Measurements from ENCODE around the gene ADARB1.

ADARB1 gene

GRCh38 chr21:45236481-45236880 lies 162.1 kb downstream of the ADARB1 start:
- peaks cover 25% of the 10 kb centered on the region for H3K9me3 Mint-ChIP-seq
- no peak for DNase-seq
- H3K36me3 Mint-ChIP-seq (ENCODE audit: low read depth) = no peaks in the 10 kb centered on the region
- no peak overlapping the region for H3K27ac Mint-ChIP-seq
- H3K4me3 Mint-ChIP-seq = no peak overlapping the region
- peaks cover 5% of the 10 kb centered on the region for H3K27me3 Mint-ChIP-seq (ENCODE audit: low read depth, poor library complexity)
- no peaks in the 10 kb centered on the region for H3K4me1 Mint-ChIP-seq
- TF ChIP-seq CTCF (IDR thresholded peaks at IDR 0.05) = no peak

GRCh38 chr21:45237401-45237800 lies 163.0 kb downstream of the ADARB1 start:
- no peak overlapping the region for H3K4me3 Mint-ChIP-seq
- H3K9me3 Mint-ChIP-seq = peaks cover 35% of the 10 kb centered on the region
- TF ChIP-seq CTCF (IDR thresholded peaks at IDR 0.05) = no peak
- H3K36me3 Mint-ChIP-seq (ENCODE audit: low read depth) = no peaks in the 10 kb centered on the region
- H3K4me1 Mint-ChIP-seq = no peaks in the 10 kb centered on the region
- no peak overlapping the region for H3K27ac Mint-ChIP-seq
- peaks cover 11% of the 10 kb centered on the region for H3K27me3 Mint-ChIP-seq (ENCODE audit: low read depth, poor library complexity)
- DNase-seq = no peak

- Mint-ChIP-seq H3K4me1 (peaks cover 6% of the 10 kb centered on the region), H3K4me3 (no peak overlapping the region), H3K27ac (no peak overlapping the region), H3K9me3 (peaks cover 57% of the 10 kb centered on the region), H3K36me3 (ENCODE audit: low read depth) (peaks cover 6% of the 10 kb centered on the region), H3K27me3 (ENCODE audit: low read depth, poor library complexity) (peaks cover 20% of the 10 kb centered on the region)
- no peak for TF ChIP-seq CTCF (IDR thresholded peaks at IDR 0.05)
- DNase-seq = no peak
These were observed 167.0 kb downstream of the ADARB1 start for GRCh38 chr21:45241357-45241756.

- no peak for TF ChIP-seq CTCF (IDR thresholded peaks at IDR 0.05)
- H3K4me1 Mint-ChIP-seq = peaks cover 25% of the 10 kb centered on the region
- H3K4me3 Mint-ChIP-seq = no peak overlapping the region
- peaks cover 6% of the 10 kb centered on the region for H3K36me3 Mint-ChIP-seq (ENCODE audit: low read depth)
- no peak overlapping the region for H3K27ac Mint-ChIP-seq
- peaks cover 22% of the 10 kb centered on the region for H3K27me3 Mint-ChIP-seq (ENCODE audit: low read depth, poor library complexity)
- H3K9me3 Mint-ChIP-seq = peaks cover 43% of the 10 kb centered on the region
- no peak for DNase-seq
These were observed 169.2 kb downstream of the ADARB1 start for GRCh38 chr21:45243603-45244002.

- H3K27ac Mint-ChIP-seq = no peak overlapping the region
- TF ChIP-seq CTCF (IDR thresholded peaks at IDR 0.05) = no peak
- H3K27me3 Mint-ChIP-seq (ENCODE audit: low read depth, poor library complexity) = peaks cover 23% of the 10 kb centered on the region
- peaks cover 43% of the 10 kb centered on the region for H3K9me3 Mint-ChIP-seq
- no peak for DNase-seq
- H3K4me3 Mint-ChIP-seq = no peak overlapping the region
- H3K36me3 Mint-ChIP-seq (ENCODE audit: low read depth) = peaks cover 6% of the 10 kb centered on the region
- H3K4me1 Mint-ChIP-seq = peaks cover 36% of the 10 kb centered on the region
These were observed 170.5 kb downstream of the ADARB1 start for GRCh38 chr21:45244799-45245340.
